ENCODE data around the gene LONRF2. TPM values are rescaled to one million over a fixed set of nuclear protein-coding genes. Genes with fewer than 3 reads are reported as not detected.
A peak's percentile ranks its signal among the peaks of the same experiment; 100 is the strongest.
"Not testable (repeated sequence)": the region's sequence is repeated elsewhere in the genome, so short reads cannot be mapped to it uniquely, and the experiment has no call there.

LONRF2 gene
- 10 to 100 TPM in 2 of 3 donors, 1 to 10 TPM in 1; 5.1 to 24.9 (median 19.9) TPM for total RNA-seq

DNA sequence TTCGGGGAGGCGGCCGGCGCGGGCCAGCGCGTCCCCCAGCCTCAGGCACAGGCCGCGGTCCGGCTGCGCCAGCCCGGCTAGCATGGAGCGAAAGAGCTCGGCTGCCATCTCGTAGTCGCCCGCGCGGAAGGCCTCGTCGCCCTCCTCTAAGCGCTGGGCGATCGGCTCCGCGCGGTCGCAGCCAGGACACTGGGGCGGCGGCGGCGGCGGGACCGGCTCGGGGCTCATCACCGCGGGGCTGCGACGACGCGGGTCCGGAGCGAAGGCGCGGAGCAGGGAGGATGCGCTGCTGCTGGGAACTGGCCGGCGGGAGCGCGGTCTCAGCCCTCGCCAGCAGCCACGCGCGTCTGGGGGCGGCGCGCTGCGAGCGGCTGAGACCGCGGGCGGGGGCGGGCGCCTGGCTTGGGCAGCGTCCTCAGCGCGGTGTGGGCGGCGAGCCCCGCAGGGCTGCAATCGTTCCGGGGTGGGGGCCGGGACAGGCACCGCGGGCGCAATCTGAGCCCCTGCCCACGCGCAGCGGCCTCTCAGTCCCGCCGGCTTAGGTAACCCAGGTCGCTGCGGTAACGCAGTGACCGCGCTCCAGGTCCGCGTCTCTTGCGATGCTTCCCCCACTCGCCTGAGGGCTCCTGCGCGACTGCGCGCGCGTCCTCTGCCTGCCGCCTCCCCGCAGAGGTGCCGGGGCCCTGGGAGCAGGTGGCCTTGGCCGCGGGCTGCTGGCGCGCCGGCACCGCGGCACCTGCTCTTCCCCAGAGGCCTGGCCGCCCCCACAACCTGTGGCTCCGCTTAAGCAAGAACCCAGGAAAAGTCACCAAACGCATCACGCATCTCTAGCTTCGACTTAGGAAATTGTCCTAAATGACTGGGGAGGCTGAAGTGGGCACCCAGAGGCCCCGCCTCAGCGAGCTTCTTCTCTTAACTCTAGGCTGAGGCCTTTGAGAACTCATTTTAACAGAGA is at the start of gene LONRF2:
Gene LONRF2, minus strand, starts transcription at position 636 of the 955 bp plus-strand sequence. Its CDS starts 408 bp downstream, at position 228.
- H3K27me3 ChIP-seq = no peaks in the 10 kb centered on the region
- TF ChIP-seq POLR2AphosphoS5 (IDR thresholded peaks at IDR 0.05) (no peak), POLR2A (IDR thresholded peaks at IDR 0.05) (no peak)
- TF ChIP-seq, protein P1, sequence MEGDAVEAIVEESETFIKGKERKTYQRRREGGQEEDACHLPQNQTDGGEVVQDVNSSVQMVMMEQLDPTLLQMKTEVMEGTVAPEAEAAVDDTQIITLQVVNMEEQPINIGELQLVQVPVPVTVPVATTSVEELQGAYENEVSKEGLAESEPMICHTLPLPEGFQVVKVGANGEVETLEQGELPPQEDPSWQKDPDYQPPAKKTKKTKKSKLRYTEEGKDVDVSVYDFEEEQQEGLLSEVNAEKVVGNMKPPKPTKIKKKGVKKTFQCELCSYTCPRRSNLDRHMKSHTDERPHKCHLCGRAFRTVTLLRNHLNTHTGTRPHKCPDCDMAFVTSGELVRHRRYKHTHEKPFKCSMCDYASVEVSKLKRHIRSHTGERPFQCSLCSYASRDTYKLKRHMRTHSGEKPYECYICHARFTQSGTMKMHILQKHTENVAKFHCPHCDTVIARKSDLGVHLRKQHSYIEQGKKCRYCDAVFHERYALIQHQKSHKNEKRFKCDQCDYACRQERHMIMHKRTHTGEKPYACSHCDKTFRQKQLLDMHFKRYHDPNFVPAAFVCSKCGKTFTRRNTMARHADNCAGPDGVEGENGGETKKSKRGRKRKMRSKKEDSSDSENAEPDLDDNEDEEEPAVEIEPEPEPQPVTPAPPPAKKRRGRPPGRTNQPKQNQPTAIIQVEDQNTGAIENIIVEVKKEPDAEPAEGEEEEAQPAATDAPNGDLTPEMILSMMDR (IDR thresholded peaks at IDR 0.05) = no peak
- intact Hi-C loops (cut with DNase I; ENCODE audit: low total_unique reads) = no loop called here
- H3K36me3 ChIP-seq = no peaks in the 10 kb centered on the region
- peak within 1 kb of the TSS; percentile 57 to 82 (median 74) for H3K4me3 ChIP-seq
- peaks cover 0 to 7% of the 10 kb centered on the region in 2 donors for H3K4me1 ChIP-seq
- H3K27ac ChIP-seq = peak within 1 kb of the TSS; percentile 79 to 89
- H3K9me3 ChIP-seq = peaks cover 0 to 8% of the 10 kb centered on the region in 2 donors
- DNase-seq (ENCODE audit: low spot score in 2 of 2) = peak in 1 of 2 donors; percentile 58

DNA sequence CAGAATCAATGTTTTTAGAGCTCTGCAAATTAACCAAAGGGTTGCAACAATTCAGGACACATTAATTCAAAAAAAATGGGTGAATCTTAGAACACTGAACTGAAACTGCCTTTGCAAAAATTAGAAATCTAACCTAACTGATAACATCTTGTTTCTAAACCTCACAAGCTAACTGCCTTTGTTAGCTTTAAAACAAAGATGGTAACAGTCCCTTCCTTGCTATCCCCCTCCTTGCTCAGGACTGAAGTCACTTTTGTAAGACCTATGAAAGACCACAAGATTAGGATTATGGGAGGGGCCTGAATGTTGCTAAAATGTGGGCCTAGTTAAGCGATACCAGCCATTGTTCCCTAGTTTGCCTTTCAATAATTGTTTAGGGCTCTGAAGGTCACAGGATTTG is 44.9 kb upstream of the LONRF2 start:
- no peaks in the 10 kb centered on the region for H3K4me1 ChIP-seq
- TF ChIP-seq POLR2A (IDR thresholded peaks at IDR 0.05) = no peak
- H3K9me3 ChIP-seq = peaks cover 8 to 22% of the 10 kb centered on the region in 2 donors
- no peaks in the 10 kb centered on the region for H3K36me3 ChIP-seq
- H3K27me3 ChIP-seq = no peaks in the 10 kb centered on the region
- no peak overlapping the region for H3K4me3 ChIP-seq
- intact Hi-C loops (cut with DNase I; ENCODE audit: low total_unique reads) = no loop called here
- DNase-seq (ENCODE audit: low spot score in 2 of 2) = no peak
- no peak overlapping the region for H3K27ac ChIP-seq

DNA sequence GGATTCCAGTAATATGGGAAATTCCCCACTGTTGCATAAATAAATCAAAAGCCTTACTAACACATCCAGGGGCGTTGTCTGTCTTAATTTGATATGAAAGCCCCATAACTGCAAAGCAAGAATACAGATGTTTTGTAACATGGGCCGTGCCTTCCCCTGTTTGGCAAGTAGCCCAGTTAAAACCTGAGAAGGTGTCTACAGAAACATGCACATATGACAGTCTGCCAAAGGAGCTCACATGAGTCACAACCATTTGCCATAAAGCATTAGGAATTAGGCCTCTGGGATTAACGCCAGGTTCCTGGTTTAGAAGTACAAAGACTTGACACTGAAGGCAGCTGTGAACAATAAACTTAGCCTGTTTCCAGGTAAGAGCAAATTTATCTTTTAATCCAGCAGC is 43.1 kb upstream of the LONRF2 start:
- TF ChIP-seq POLR2AphosphoS5 (IDR thresholded peaks at IDR 0.05) (no peak), POLR2A (IDR thresholded peaks at IDR 0.05) (no peak)
- TF ChIP-seq, protein P1 (IDR thresholded peaks at IDR 0.05) = no peak
- Histone ChIP-seq H3K4me1 (no peaks in the 10 kb centered on the region), H3K9me3 (peaks cover 10 to 23% of the 10 kb centered on the region in 2 donors), H3K36me3 (no peaks in the 10 kb centered on the region), H3K4me3 (no peak overlapping the region), H3K27me3 (no peaks in the 10 kb centered on the region), H3K27ac (no peak overlapping the region)
- peak in 1 of 2 donors; percentile 52 for DNase-seq (ENCODE audit: low spot score in 2 of 2)
- intact Hi-C loops (cut with DNase I; ENCODE audit: low total_unique reads) = no loop called here

DNA sequence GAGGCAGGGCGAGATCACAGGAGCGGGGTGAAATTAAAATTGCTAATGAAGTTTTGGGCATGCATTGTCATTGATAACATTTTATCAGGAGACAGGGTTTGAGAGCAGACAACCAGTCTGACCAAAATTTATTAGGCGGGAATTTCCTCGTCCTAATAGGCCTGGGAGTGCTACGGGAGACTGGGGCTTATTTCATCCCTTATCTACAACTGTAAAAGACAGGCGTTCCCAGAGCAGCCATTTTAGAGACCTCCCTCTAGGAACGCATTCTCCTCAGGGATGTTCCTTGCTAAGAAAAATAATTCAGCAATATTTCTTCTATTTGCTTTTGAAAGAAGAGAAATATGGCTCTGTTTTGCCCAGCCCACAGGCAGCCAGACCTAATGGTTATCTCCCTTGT is 40.0 kb upstream of the LONRF2 start:
- DNase-seq (ENCODE audit: low spot score in 2 of 2); H3K27me3 ChIP-seq; H3K36me3 ChIP-seq; H3K4me3 ChIP-seq; intact Hi-C loops (cut with DNase I; ENCODE audit: low total_unique reads); H3K4me1 ChIP-seq; H3K27ac ChIP-seq: not testable (repeated sequence)
- peaks cover 6 to 14% of the 10 kb centered on the region in 2 donors for H3K9me3 ChIP-seq

DNA sequence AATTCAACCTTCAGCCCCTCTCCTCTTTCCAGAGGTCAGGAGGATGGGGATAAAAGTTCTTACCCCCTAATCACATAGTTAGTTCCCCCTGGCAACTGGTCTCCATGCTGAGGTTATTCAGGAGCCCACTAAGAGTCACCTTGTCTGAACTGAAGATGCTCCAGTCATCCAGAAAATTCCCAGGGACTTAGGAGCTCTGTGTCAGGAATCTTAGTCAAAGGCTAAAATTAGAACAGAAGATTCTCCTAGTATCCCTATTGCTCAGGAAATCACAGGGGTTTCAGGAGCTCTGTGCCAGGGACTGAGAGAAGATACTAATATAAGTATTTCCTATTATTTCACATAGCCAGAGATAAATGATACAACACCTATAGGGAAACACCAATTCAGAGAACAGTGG is 37.3 kb upstream of the LONRF2 start:
- TF ChIP-seq POLR2A (IDR thresholded peaks at IDR 0.05) = no peak
- no peak for TF ChIP-seq POLR2AphosphoS5 (IDR thresholded peaks at IDR 0.05)
- TF ChIP-seq, protein P1 (IDR thresholded peaks at IDR 0.05) = no peak
- Histone ChIP-seq H3K36me3 (no peaks in the 10 kb centered on the region), H3K4me3 (no peak overlapping the region), H3K4me1 (no peaks in the 10 kb centered on the region), H3K9me3 (peaks cover 6 to 14% of the 10 kb centered on the region in 2 donors), H3K27me3 (no peaks in the 10 kb centered on the region), H3K27ac (no peak overlapping the region)
- no peak for DNase-seq (ENCODE audit: low spot score in 2 of 2)
- intact Hi-C loops (cut with DNase I; ENCODE audit: low total_unique reads) = no loop called here

DNA sequence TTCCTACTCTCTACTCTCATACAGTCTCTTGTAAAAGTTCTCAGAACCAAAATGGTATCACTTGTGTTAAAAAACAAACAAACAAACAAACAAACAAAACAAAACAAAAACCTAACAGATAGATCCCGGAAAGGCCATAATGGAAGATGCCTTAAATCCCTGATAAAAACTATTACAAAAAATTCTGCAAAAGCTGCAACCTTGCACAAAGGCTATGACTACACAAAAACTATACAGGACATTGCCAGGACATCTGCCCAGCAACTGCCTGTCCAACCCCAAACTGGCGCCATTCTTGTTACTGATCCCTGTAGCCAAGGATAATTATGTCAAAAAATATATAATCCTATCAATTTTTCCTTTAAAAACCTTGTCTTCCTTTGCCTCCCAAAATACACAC is 36.3 kb upstream of the LONRF2 start:
- Histone ChIP-seq H3K27ac (no peak overlapping the region), H3K27me3 (no peaks in the 10 kb centered on the region), H3K9me3 (peaks cover 6 to 14% of the 10 kb centered on the region in 2 donors), H3K4me1 (no peaks in the 10 kb centered on the region), H3K4me3 (no peak overlapping the region), H3K36me3 (no peaks in the 10 kb centered on the region)
- DNase-seq (ENCODE audit: low spot score in 2 of 2) = no peak
- TF ChIP-seq POLR2A (IDR thresholded peaks at IDR 0.05) (no peak), POLR2AphosphoS5 (IDR thresholded peaks at IDR 0.05) (no peak)
- TF ChIP-seq, protein P1 (IDR thresholded peaks at IDR 0.05) = no peak
- intact Hi-C loops (cut with DNase I; ENCODE audit: low total_unique reads) = no loop called here

Data from breast epithelium (tissue), 4 donors.